HG03095 (cell line): ENCODE measurements around the gene ARF5.

Experiments used
- ATAC-seq: cut with Tn5 transposase; IDR thresholded peaks from one replicate; pipeline ENCODE4 v1.9.1; 2021; ENCODE audit warnings: moderate library complexity; ENCODE audit not compliant: unreplicated experiment

Gene ARF5

DNA sequence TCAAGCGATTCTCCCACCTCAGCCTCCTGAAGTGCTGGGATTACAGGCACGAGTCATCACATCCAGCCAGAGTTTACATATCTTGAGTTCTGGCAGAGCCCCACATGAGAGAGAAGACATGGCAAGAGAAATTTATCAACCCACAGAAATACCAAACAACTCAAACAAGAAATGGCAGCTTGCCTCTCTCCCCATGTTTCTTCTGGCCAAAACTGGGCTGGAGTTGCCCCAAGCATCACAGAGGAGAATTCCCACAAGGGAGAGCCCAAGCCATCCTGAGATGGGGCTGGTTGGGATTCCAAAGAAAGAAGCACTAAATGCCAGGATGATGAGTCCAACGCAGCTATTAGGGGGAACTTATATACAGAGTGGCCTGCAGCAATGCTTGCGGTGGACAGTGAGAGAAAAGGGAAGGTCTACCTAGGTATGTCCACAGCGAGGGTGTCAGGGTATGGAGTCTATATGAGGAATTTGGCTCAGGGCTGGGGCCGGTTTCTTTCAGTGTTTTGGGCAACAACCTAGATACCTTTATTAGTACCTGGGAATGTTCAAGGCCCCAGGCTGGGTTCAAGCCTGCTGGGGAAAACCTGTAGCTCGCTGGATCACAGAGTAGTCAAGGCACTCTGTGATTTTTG lies 44.2 kb downstream of the ARF5 start:
- ATAC-seq = no peak

DNA sequence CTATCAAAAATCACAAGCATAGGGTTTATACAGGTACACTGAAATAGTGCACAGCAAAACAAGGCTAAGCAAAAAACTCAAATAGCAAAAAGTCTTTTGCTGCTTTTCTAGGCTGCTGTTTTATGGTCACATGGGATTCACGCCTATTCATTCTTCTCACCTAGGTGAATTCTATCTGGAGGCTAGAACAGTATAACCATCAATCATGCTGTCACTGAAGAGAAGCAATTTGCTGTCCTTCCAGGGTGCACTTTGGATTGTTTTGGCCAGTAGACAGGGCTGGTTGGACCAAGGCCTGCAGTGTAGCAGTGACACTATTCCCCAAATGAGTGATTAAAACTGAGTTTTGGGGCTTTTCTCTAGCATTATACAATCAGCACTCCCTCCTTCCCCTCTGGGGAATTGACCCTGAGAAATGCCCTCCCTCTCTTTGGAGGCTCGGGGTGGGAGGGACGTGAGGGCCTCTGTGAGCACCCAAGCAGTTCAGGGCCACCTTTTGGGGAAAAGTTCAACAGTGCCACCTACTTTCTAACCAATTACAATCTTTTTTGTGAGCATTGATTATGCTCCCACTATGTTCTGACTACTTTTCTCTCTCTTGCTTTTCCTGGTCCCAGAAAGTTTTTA lies 47.6 kb downstream of the ARF5 start:
- ATAC-seq = no peak

DNA sequence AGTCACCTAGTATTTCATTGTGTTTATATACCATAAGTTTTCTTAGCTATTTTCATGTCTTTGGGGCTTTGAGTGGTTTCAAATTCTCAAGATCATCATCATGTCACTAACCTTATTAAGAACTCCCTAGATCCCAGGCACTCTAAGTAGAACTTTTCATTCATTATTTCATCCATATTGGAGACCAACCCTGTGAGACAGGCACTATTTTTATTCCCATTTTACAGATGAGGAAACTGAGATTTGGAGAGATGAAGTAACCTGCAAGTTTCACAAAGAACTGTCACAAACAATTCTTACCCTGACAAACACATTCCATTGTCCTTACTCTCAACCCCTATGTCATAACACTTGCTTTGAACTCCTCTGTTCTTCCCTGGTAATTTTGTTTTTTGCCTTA lies 50.0 kb downstream of the ARF5 start:
- no peak for ATAC-seq
